Lung (tissue), 12 donors: Measurements from ENCODE around the gene NPB. TPM values are rescaled to one million over a fixed set of nuclear protein-coding genes. Genes with fewer than 3 reads are reported as not detected.

ENCODE experiments used
- ATAC-seq: fragments of 200-7000 bp; cut with Tn5 transposase; one replicate; pipeline ENCODE4 v1.9.1; 2020; ENCODE audit warnings: moderate number of reproducible peaks; ENCODE audit not compliant: insufficient read depth, low FRiP score
- DNase-seq, 3 donors: peaks; one replicate each; pipeline ENCODE4 v3.0.0-alpha.2; 2013 to 2017
- H3K27ac ChIP-seq, 2 donors: one replicate each; pipeline ENCODE4 v1.5.1; 2013; ENCODE audit warnings: mild to moderate bottlenecking in 2 of 2, moderate library complexity in 2 of 2, control low read depth in 1 of 2, inconsistent platforms in 1 of 2, low read depth in 1 of 2, low read length in 1 of 2
- H3K27me3 ChIP-seq, 3 donors: one replicate each; pipeline ENCODE4 v1.5.1; 2013; ENCODE audit warnings: low read length in 2 of 3; ENCODE audit not compliant: control insufficient read depth in 3 of 3, insufficient read depth in 3 of 3
- H3K36me3 ChIP-seq, 4 donors: one replicate each; pipeline ENCODE4 v1.5.1; 2013; ENCODE audit warnings: low read length in 4 of 4, mild to moderate bottlenecking in 1 of 4, moderate library complexity in 1 of 4; ENCODE audit not compliant: control insufficient read depth in 4 of 4, insufficient read depth in 4 of 4
- H3K4me1 ChIP-seq, 5 donors: one replicate each; pipeline ENCODE4 v1.5.1; 2013; ENCODE audit warnings: low read length in 5 of 5, mild to moderate bottlenecking in 2 of 5, moderate library complexity in 1 of 5; ENCODE audit not compliant: control insufficient read depth in 5 of 5, insufficient read depth in 5 of 5
- H3K4me3 ChIP-seq: one replicate; pipeline ENCODE4 v1.5.1; 2013; ENCODE audit warnings: mild to moderate bottlenecking, control low read depth, moderate library complexity
- H3K9ac ChIP-seq, 2 donors: one replicate each; pipeline ENCODE4 v1.5.1; 2013; ENCODE audit warnings: low read length in 2 of 2, control low read depth in 1 of 2; ENCODE audit not compliant: insufficient read depth in 1 of 2
- H3K9me3 ChIP-seq, 4 donors: one replicate each; pipeline ENCODE4 v1.5.1; 2013; ENCODE audit warnings: low read length in 3 of 4, mild to moderate bottlenecking in 1 of 4, moderate library complexity in 1 of 4; ENCODE audit not compliant: control insufficient read depth in 4 of 4, insufficient read depth in 3 of 4
- WGBS, 2 donors: extraction: QIAGEN DNeasy Blood & Tissue Kit; methylation state at CpG; one replicate each; pipeline ENCODE4 v1.1.7; 2013; 5-methylcytosine and 5-hydroxymethylcytosine counted together
- polyA plus RNA-seq, 2 donors: library from polyadenylated mRNA; stranded (reverse); fragments of 200-250 nt; gene quantifications; one replicate each; pipeline ENCODE4 v1.2.1, GENCODE V29; 2013
- total RNA-seq, 2 donors: library from RNA; depleted of rRNA in 1 of 2; stranded (reverse); fragments of >200 nt in 1 of 2; gene quantifications; one replicate each; pipeline ENCODE4 v1.2.1, GENCODE V29; 2014 to 2021
- TF ChIP-seq, protein P1 (sequence below): IDR thresholded peaks from 2 replicates; pipeline ENCODE4 v1.5.1; 2012; ENCODE audit warnings: mild to moderate bottlenecking; ENCODE audit errors: control extremely low read depth, extremely low read depth
- donor health status: control.
- donor health status: control.
- donor health status: Bipolar disorder and iron deficiency.
- donor health status: healthy.
- donor health status: DM: yes; HTN: yes; CAD: no.

NPB gene
- total and polyA plus RNA-seq, 4 donors = 0.41 to 0.55 (median 0.46) TPM

GRCh38 chr17:81922566-81923301 lies 20.7 kb downstream of the NPB start:
- peaks cover 0 to 28% (median 7%) of the 10 kb centered on the region in 4 donors for H3K36me3 ChIP-seq
- H3K27me3 ChIP-seq = no peaks in the 10 kb centered on the region
- ATAC-seq = no peak
- TF ChIP-seq, protein P1, sequence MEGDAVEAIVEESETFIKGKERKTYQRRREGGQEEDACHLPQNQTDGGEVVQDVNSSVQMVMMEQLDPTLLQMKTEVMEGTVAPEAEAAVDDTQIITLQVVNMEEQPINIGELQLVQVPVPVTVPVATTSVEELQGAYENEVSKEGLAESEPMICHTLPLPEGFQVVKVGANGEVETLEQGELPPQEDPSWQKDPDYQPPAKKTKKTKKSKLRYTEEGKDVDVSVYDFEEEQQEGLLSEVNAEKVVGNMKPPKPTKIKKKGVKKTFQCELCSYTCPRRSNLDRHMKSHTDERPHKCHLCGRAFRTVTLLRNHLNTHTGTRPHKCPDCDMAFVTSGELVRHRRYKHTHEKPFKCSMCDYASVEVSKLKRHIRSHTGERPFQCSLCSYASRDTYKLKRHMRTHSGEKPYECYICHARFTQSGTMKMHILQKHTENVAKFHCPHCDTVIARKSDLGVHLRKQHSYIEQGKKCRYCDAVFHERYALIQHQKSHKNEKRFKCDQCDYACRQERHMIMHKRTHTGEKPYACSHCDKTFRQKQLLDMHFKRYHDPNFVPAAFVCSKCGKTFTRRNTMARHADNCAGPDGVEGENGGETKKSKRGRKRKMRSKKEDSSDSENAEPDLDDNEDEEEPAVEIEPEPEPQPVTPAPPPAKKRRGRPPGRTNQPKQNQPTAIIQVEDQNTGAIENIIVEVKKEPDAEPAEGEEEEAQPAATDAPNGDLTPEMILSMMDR = no peak
- DNase-seq = no peak
- no peak overlapping the region for H3K4me3 ChIP-seq
- H3K27ac ChIP-seq = peak overlapping the region in 1 of 2 donors; percentile 30
- H3K9ac ChIP-seq = no peak overlapping the region
- 88% methylated on average over 49 to 58 of the region's 58 CpGs for WGBS, 2 donors
- H3K4me1 ChIP-seq = peaks cover 0 to 38% (median 12%) of the 10 kb centered on the region in 5 donors
- H3K9me3 ChIP-seq = no peaks in the 10 kb centered on the region

DNA sequence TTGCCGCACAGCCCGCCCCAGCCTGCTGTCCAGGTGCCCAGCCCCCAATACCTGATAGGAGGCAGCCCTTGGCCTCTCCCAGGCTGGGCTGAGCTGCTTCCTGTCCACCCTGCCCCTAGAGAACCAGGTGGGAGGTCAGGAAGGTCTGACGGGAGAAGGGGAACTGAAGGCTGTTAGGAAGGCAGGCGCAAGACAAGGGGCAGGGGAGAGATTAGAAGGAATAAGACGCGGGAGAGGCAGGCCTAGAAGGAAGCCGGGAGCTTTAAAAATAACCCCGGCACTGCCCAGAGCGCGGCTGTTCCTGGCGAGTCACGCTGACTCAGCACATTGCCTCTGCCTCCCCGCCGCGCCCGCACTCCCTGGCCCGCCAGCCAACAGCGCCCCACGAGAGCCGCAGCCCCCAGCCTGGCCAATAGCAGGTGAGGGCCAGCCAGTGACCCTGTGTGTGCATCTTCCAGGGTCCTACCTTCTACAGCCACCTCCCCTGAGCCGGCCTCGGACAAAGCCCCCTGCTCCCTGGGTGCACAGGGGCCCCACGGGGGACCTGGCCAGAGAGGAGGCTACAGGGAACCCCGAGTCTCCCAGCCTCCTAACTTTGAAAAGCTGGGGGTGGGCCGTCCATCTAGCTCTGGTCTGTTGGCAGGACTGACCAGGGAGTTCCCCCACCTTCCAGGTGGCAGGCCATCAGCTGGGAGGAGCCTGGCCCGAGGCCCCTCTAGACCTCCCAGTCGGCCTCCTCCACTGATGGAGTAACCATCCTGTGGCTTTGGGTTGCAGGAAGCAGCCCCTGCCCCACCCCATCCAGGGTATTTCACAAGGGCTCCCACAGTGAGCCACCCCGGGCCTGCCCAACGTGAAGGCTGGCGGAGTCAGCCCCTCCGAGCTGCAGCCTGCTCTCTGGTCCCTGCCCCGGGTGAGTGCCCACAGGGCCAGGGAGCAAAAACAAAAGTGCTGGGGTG lies 21.5 kb downstream of the NPB start:
- no peak overlapping the region for H3K9ac ChIP-seq
- peaks cover 0 to 35% (median 12%) of the 10 kb centered on the region in 5 donors for H3K4me1 ChIP-seq
- ATAC-seq = peak; percentile 36
- no peak overlapping the region for H3K4me3 ChIP-seq
- H3K27me3 ChIP-seq = no peaks in the 10 kb centered on the region
- WGBS, 2 donors = 13 to 34% methylated on average over 25 to 32 of the region's 32 CpGs
- peak overlapping the region in 1 of 2 donors; percentile 37 for H3K27ac ChIP-seq
- DNase-seq = peak; percentile 61 to 73 (median 63)
- no peaks in the 10 kb centered on the region for H3K9me3 ChIP-seq
- TF ChIP-seq, protein P1 = no peak
- peaks cover 0 to 28% (median 7%) of the 10 kb centered on the region in 4 donors for H3K36me3 ChIP-seq

GRCh38 chr17:81924557-81925532 lies 22.8 kb downstream of the NPB start:
- peaks cover 0 to 36% (median 12%) of the 10 kb centered on the region in 5 donors for H3K4me1 ChIP-seq
- H3K27ac ChIP-seq = peak overlapping the region in 1 of 2 donors; percentile 12
- no peaks in the 10 kb centered on the region for H3K27me3 ChIP-seq
- ATAC-seq = no peak
- TF ChIP-seq, protein P1 = no peak
- 56 to 69% methylated on average over 21 of the region's 21 CpGs for WGBS, 2 donors
- H3K4me3 ChIP-seq = no peak overlapping the region
- peaks cover 0 to 21% (median 7%) of the 10 kb centered on the region in 4 donors for H3K36me3 ChIP-seq
- peak in 1 of 3 donors; percentile 12 for DNase-seq
- H3K9me3 ChIP-seq = no peaks in the 10 kb centered on the region
- H3K9ac ChIP-seq = no peak overlapping the region
